Stimulated activated CD4-positive, alpha-beta T cell treated with anti-CD3 and anti-CD28 coated beads, Interleukin-1b, Interleukin-23, amount 100 ng/mL, for 48 hours (primary cell): ENCODE measurements around the gene ZNF862.

Source experiments
- DNase-seq: peaks from one replicate; pipeline ENCODE4 v3.0.0-alpha.2; 2020

Gene ZNF862

DNA sequence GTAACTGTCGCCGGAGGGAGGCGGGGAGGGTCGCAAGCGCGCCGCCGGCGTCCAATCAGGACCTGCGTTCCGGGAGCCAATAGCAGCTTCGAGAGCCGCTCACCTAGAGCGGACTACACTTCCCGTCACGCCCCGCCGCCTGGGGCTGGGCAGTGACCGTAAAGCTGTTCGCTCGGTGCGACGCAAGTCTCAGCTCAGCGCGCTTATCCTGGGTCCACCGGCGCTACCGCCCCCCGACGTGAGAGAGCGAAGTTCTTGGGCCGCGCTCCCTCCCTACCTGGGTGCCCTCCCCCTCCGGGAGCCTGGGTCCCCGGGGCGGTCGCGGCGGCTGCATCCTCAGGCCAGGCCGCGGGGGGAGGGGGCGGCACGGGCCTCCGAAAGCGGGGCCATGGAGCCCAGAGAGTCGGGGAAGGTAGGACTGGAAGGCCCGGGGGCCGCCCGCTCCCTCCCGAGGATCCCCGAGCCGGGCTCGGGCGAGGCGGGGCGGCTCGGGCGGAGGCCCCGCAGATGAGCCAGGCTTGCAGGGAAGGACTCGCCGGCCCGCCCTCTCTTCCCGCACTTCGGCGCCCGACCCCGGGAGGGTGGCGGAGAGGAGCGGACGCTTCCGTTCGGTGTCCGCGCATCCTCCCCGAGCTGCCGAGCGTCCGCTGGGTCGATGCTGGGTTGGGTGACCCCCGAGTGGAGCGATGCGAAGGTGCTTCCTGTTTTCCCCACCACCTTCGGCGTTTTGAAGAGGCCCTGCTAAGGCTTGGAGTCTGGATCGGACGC is at the start of gene ZNF862:
ZNF862 (plus strand) TSS at position 152 of the 768 bp plus-strand sequence; CDS start at position 389, 237 bp downstream.
- peak; percentile 97 for DNase-seq

DNA sequence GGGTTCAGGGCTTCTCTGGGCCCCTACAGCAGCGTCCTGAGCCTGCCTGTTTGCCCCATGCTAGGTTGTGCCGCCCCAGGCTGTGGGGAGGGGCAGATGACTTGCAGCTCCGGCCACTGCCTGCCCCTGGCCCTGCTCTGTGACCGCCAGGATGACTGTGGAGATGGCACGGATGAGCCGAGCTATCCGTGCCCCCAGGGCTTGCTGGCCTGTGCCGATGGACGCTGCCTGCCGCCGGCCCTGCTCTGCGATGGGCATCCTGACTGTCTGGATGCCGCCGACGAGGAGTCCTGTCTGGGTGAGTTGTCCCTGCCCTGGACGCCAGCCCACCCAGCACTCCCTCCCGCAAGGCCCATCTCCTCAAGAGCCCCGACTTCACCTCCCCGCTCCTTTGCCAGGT is 49.1 kb upstream of the ZNF862 start:
- DNase-seq, result no peak

DNA sequence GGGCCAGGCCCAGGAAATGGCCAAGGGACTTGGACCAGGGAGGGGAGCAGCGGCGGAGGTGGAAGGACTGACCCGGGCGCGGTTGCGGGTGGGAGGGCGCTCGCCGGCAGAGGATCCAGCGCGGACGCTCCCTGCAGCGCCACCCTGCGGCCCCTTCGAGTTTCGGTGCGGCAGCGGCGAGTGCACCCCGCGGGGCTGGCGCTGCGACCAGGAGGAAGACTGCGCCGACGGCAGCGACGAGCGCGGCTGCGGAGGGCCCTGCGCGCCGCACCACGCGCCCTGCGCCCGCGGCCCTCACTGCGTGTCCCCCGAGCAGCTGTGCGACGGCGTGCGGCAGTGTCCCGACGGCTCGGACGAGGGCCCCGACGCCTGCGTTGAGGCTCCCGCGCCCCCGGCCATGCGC is 48.0 kb upstream of the ZNF862 start:
- peak; percentile 50 for DNase-seq

DNA sequence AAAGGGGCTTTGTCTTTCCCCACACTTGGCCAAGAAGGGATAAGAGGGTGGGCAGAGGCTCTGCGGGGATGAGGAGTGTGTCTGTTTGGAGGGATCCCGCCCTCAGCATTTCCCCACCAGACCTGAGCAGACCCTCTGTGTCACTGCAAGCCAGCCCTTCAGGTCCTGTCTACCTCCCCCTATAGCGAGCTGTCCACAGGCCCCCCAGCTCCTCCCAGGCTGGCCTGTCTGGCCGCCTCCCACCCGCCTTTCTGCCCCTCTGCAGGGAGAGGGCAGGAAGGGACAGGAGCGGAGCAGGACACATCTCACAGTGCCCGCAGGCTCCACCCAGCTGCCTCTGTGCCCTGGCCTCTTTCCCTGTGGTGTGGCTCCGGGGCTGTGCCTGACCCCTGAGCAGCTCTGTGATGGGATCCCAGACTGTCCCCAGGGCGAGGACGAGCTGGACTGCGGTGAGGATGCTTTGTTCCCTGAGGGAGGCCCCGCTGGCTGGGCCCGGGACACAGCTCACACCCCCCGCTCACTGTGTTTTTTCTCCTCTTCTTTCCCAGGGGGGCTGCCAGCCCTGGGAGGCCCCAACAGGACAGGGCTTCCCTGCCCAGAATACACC is 47.3 kb upstream of the ZNF862 start:
- DNase-seq, result no peak

DNA sequence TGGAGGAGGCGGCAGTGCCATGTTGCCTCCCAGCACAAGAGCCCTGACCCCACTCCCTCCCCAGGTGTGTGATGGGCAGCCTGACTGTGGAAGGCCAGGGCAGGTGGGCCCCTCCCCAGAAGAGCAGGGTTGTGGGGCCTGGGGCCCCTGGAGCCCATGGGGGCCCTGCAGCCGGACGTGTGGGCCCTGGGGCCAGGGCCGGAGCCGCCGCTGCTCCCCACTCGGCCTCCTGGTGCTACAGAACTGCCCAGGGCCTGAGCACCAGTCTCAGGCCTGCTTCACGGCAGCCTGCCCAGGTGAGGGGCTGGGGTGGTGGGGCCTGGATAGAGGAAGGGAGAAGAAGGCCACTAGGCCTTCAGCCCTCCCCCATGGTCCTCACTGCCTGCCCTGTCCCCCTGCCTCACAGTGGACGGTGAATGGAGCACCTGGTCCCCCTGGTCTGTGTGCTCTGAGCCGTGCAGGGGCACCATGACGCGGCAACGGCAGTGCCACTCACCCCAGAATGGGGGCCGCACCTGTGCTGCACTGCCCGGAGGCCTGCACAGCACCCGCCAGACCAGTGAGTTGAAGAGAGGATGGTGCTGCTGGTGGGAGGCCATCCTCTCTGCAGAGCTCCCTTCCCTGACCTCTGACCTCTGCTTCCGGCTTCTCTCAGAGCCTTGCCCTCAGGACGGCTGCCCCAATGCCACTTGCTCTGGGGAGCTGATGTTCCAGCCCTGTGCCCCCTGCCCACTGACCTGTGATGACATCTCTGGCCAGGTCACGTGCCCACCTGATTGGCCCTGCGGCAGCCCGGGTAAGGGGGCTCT is 46.6 kb upstream of the ZNF862 start:
- DNase-seq, result no peak

DNA sequence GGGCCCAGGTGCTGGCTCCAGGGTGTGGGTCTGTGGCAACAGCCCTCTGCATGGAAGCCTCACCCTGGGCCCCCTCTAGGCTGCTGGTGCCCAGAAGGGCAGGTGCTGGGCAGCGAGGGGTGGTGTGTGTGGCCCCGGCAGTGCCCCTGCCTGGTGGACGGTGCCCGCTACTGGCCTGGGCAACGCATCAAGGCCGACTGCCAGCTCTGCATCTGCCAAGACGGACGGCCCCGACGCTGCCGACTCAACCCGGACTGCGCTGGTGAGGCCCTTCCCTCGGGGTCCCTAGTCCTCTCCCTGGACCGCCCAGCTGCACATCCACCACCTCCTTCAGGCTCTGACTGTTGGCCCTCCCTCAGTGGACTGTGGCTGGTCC is 46.0 kb upstream of the ZNF862 start:
- no peak for DNase-seq

DNA sequence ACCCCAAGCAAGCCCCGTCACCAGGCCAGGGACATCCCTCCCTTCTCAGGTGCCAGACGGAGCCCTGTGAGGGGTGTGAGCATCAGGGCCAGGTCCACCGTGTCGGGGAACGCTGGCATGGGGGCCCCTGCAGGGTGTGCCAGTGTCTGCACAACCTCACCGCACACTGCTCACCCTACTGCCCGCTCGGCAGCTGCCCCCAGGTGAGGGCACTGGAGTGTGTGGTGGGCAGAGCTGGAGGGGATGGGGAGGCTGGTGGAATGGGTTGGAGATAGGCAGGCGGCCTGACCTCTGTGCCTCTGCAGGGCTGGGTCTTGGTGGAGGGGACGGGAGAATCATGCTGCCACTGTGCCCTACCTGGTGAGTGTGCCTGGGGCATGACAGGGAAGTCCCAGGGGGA is 44.9 kb upstream of the ZNF862 start:
- no peak for DNase-seq

DNA sequence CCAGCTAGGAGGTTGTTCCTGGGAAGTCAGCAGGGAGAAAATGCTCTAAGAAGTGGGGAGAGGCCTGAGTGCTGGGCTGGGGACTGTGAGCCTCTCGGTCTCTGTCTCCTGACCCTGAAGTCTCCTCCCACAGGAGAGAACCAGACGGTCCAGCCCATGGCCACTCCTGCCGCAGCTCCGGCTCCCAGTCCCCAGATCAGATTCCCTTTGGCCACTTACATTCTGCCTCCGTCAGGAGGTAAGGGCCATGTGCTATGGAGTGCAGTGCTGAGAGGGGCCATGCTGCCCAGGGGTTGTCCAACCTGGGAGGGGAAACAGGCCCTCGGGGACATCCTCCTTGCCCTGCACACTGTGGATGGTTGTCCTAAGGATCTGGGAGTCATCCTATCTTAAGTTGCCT is 43.5 kb upstream of the ZNF862 start:
- DNase-seq, result no peak

DNA sequence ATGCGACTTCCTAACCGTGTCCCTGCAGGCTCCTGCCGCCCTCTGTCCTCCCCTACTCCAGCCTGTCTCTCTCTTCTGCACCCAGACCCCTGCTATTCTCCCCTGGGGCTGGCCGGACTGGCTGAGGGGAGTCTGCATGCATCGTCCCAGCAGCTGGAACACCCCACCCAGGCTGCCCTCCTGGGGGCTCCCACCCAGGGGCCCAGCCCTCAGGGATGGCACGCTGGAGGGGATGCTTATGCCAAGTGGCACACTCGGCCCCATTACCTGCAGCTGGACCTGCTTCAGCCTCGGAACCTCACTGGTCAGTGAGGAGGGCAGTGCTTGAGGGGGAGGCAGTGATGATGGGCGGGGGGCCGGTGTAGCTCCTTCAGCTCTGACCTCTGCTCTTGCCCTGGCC is 43.0 kb upstream of the ZNF862 start:
- no peak for DNase-seq

DNA sequence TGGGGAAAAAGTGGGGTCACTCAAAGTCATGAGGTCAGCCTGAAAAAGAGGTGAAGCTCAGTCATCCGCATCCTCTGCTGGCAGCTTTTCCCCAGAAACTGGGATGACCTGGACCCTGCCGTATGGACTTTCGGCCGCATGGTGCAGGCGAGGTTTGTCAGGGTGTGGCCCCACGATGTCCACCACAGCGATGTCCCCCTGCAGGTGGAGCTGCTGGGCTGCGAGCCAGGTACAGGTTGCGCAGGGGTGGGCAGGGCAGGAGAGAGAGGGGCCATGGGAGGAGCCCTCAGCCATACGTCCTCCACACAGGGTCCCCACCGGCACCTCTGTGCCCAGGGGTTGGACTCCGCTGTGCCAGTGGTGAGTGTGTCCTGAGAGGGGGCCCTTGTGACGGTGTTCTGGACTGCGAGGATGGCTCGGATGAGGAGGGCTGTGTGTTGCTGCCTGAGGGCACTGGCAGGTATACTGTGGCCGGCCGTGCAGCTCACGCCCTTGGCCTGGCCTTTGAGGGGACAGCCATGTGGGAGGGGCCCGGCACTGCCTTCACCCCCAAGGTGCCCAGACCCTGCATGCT is 41.8 kb upstream of the ZNF862 start:
- DNase-seq, result no peak

DNA sequence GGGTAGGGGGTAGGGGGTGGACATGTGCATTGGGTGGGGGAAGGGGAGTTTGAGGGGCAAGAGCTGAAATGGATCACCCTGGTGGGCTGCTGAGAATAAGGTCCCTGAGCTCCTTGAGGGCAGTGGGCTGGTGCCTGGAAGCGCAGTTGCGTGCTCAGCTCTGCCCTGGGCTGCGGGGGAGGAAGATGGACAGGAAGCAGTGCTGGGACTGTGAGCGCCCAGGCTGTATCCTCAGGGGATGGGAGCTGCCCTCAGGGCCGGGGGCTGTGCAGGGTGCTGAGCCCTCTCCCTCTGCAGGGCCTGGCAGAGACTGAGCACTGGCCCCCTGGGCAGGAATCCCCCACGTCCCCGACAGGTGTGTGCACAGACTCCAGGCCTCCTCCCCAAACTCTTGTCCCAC is 40.4 kb upstream of the ZNF862 start:
- no peak for DNase-seq

DNA sequence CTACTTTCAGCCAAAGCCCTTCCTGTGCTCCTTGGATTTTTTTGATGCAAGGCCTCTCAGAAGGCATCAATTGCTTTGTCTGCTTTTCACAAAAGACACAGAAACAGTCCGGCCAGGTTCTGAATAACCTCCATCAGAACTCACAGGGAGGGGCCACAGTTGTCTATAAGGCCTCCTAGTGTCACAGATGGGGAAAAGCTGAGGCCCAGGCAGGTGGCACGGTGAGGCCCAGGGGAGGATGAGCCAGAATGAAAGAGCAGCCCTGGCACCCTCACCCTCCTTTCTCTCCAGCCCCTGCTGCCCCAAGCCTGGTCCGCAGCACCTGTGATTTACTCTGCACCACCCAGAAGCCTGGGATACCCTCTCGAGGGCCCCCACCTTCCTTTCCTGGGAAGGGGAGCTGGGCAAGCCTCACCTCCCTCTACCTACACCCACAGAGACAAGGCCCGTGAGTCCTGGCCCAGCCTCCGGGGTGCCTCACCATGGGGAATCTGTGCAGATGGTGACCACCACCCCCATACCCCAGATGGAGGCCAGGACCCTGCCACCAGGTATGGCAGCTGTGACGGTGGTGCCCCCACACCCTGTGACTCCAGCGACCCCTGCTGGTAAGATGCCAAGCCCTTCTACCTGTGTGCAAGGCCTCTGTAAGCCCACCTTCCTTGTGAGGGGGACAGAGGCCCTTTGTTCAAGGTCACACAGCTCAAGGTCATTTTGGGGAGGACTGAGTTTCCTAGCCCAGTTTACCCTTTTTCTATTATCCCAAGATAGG is 38.6 kb upstream of the ZNF862 start:
- peak; percentile 44 for DNase-seq

DNA sequence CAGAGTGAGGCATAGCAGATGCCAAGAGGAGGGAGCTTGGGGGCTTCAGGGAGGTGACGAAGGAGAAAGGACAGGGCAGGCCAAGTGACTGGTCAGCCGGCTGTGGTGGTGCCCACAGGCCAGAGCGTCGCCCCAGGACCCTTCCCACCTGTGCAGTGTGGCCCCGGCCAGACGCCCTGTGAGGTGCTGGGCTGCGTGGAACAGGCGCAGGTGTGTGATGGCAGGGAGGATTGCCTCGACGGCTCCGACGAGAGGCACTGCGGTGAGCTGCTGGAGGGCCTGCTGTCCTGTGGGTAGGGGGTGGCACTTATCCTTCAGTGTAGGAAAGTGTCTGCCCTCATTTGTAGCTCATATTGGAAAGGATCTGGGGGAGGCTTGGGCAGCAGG is 38.0 kb upstream of the ZNF862 start:
- DNase-seq, result no peak

DNA sequence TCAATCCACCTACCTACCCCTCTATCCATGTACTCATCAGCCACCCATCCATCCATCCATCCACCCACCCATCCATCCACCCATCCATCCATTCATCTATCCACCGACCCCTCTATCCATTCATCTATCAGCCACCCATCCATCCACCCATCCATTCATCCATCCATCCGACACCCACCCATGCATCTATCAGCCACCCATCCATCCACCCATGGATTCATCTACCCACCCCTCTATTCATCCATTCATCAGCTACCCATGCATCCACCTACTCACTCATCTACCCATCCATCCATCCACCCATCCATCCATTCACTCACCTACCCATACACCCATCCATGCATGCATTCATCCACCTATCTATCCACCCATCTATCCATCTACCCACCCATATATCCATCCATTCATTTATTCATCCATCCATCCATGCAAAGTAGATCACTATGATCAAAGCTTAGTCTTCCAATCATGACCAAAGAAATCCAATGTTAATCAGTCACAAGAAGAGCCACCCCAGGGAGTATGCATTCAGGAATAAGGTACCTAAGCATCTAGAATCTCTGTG is 37.1 kb upstream of the ZNF862 start:
- no peak for DNase-seq

DNA sequence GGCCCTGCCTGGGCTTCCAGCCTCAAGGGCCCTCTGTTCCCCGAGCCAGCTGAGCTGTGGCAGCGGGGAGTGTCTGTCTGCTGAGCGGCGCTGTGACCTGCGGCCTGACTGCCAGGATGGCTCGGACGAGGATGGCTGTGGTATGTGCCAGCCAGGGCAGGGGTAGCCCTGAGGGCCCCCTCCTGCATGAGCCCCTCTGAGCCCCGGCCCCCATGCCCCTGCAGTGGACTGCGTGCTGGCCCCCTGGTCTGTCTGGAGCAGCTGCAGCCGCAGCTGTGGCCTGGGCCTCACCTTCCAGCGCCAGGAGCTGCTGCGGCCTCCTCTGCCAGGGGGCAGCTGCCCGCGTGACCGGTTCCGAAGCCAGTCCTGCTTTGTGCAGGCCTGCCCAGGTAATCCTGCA is 36.4 kb upstream of the ZNF862 start:
- no peak for DNase-seq

DNA sequence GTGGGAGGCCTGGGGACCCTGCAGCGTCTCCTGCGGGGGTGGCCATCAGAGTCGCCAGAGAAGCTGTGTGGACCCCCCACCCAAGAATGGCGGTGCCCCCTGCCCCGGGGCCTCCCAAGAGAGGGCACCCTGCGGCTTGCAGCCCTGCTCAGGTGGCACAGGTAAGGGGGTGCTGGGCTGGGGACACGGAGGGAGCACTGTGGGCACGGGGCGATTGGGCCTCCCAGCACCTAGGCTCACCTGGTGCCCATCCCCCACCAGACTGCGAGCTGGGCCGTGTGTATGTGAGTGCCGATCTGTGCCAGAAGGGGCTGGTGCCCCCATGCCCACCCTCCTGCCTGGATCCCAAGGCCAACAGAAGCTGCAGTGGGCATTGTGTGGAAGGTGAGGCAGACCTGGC is 35.2 kb upstream of the ZNF862 start:
- DNase-seq, result no peak

DNA sequence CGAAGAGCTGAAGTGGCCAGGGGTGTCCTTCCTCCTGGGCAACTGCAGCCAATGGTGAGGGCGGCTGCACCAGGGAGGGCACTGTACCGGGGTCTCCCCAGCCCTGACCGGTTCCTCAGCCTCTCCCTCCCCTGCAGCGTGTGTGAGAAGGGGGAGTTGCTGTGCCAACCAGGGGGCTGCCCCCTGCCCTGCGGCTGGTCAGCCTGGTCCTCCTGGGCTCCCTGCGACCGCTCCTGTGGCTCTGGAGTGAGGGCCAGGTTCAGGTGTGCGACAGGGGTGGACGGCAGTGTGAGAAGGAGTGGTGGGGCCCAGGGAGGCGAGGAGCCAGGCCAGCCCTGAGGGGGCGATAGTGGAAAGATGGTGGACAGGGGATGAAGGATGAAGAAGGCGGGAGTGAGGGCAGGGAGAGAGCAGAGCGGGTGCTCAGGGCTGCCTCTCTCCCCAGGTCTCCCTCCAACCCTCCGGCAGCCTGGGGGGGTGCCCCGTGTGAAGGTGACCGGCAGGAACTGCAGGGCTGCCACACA is 34.6 kb upstream of the ZNF862 start:
- no peak for DNase-seq

DNA sequence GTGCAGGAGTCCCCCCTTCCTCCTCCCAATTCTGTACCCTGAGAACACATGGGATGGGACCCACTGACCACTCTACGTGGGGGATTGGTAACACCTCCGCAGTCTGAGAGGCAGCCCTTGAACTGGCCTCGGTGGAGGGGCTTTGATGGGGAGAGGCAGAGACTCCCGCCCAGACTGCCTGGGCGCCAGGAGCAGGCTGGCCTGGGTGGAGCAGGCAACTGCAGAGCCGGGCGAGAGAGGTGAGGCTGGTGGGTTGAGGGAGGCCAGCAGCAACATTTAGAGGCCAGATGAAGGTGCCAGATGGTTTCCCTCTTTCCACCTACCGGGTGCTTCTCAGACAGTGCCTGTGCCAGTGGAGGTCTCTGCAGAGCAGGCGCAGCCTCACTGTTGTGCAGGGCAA is 34.1 kb upstream of the ZNF862 start:
- no peak for DNase-seq

DNA sequence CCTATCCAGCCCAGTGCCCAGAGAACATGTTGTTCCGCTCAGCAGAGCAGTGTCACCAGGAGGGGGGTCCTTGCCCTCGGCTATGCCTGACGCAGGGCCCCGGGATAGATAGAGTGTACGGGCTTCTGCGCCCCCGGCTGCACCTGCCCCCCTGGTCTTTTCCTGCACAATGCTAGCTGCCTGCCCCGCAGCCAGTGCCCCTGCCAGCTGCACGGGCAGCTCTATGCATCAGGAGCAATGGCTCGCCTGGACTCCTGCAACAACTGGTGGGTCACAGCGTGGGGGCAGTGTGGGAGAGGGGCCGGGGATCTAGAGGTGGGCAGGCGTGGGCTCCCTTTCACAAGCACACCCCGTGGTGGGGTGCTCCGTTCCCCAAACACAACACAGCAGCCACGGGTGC is 31.4 kb upstream of the ZNF862 start:
- DNase-seq, result no peak

DNA sequence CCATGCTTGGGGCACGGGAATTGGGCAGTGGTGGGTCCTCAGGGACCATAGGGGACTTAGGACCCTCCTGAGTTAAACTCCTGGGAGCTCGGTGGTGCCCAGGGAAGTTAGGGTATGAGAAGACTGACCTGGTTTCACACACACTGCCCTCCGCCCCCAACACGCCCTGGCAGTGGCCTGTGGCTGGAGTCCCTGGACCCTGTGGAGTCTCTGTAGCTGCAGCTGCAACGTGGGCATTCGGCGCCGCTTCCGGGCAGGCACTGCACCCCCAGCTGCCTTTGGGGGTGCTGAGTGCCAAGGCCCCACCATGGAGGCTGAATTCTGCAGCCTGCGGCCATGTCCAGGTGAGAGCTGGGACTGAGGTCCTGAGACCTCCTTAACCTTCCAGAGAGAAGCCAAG is 29.9 kb upstream of the ZNF862 start:
- DNase-seq, result no peak

DNA sequence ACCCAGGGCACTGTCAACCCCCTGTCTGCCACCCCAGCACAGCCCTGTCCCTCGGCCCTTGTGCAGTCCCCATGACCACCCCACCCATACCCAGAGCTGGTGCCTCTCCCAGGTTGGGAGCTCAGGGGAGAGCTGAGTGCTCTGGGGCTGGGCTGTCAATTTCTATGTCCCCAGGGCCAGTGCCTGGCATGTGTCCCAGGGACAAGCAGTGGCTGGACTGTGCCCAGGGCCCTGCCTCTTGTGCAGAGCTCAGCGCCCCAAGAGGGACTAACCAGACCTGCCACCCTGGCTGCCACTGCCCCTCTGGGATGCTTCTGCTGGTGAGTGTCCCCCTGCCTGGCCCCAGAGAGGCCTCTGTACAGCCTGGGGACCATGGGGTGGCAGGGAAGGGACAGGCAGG is 29.0 kb upstream of the ZNF862 start:
- DNase-seq, result no peak

DNA sequence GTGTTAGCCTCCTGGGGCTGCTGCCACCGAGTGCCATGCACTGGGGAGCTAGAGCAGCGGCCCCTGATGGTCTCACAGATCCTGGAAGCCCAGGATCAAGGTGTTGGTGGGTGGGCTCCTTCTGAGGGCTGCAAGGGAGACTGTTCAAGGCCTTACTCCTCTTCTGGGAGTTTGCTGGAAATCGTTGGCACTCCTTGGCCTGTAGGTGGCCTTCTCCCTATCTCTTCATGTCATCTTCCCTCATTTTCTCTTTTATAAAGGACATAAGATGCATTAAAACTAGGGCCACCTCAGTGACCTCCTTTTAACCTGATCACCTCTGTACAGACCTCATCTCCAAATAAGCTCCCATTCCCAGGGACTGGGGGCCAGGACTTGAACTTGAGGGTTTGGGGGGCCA is 27.0 kb upstream of the ZNF862 start:
- DNase-seq, result no peak
